ENCODE data around the gene CA4.
"Not testable (repeated sequence)": the region's sequence is repeated elsewhere in the genome, so short reads cannot be mapped to it uniquely, and the experiment has no call there.

Gene CA4

DNA sequence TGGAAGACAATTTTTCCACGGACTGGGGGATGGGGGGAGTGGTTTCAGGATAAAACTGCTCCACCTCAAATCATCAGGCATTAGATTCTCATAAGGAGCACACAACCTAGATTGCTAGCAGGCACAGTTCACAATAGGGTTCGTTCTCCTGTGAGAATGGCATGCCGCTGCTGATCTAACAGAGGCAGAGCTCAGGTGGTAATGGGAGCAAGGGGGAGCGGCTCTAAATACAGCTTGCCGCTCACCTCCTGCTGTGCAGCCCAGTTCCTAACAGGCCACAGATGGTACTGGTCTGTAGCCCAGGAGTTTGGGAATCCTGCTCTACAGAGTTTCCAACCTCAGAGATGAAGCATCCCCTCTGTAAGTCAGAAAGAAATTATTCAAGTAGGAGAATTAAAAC is 27.0 kb downstream of the CA4 start:
- DNase-seq (ENCODE audit: low spot score), result not testable (repeated sequence)

DNA sequence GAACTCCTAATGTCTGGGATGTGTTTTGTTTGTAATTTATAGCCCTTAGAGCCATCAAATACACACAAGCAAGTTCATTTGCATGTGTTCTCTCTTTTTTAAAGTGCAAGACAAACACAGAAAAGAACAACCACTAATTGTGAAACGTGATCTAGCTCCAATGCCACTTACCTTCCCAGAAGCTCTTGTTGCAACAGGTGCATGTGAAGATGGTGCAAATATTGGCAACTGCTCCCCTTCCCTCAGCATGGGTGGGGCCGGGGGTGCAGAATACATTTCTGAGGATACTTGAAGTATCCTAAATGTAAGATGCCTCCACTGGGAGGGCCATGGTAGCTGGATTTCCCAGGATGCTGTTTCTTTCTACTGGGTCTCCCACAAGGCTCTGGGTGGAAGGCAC is 28.4 kb downstream of the CA4 start:
- DNase-seq (ENCODE audit: low spot score), result not testable (repeated sequence)

DNA sequence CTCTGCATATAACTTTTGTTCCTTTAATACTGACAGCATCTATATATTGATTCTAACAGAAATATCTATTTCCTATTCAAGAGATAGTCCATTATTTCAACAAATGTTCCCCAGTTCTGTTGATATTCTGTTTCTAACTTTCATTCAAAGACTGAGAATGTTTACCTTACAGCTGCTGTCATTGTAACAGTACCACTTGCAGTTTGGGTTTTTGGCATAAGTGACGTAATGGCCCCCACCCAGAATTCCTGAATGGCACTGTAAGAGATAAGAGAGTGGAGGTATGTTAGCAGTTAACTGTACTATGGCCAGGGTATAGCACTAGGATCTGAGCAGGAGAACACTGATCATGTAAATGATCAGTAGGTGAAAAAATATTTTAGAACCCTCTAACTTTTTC is 30.6 kb downstream of the CA4 start:
- not testable (repeated sequence) for DNase-seq (ENCODE audit: low spot score)

GRCh38 chr17:60186372-60186771 is 36.6 kb downstream of the CA4 start:
- DNase-seq (ENCODE audit: low spot score), result not testable (repeated sequence)

DNA sequence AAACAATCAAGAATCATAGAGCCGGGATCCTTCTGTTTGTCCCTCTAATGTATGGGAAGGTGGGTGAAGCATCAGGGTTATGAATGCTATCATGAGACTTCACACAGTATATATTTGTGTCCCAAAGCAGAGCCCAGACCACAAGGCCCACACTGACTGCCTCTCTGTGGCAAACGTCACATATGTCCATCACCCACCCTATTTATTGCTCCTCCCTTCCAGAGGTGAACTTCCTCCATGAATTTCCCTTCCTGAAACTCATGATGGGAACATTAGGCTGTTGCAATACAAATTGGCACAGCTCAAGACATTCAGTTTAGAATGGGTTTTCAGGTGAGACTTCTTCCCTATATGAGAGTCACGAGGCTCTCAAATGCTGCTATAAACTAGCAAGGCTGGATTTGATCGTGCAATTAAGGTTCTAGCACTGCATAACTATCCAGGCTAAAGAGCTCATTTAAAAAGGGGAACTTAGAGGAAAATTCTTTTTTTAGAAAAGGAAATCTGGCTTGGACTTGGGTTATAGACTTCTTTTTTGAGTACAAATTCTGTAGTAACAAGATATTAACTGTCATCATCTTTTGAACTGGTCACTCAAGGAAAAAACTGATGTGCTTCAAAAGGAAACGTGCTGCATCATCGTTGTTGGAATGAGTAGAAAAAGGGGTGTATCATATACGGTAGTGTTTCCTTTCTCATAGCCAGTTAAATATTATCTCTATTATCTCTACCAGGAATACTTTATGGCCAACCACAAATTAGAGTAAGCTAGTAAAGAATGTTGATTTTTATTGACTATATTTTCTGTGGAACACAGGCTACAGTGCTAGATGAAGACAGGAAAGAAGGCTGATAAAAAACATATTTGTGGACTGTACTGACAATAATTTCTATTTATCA is 37.3 kb downstream of the CA4 start:
- peak; percentile 54 for DNase-seq (ENCODE audit: low spot score)

GRCh38 chr17:60188759-60189158 is 39.0 kb downstream of the CA4 start:
- no peak for DNase-seq (ENCODE audit: low spot score)

DNA sequence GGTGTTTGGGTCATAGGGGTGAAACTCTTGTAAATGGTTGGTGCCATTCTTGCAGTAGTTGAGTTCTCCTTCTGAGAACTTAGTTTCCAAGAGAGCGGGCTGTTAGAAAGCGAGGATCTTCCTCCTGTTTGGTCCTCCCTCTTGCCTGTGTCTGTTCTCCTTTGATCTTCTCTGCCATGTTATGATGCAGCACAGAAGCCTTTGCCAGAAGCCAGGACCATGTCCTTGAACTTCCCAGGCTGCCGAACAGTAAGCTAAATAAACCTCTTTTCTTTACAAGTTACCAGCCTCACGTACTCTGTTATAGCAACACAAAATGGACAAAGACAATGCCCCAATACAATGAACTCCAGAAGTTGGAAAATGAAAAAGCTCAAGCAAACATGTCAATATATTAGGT is 40.3 kb downstream of the CA4 start:
- not testable (repeated sequence) for DNase-seq (ENCODE audit: low spot score)

DNA sequence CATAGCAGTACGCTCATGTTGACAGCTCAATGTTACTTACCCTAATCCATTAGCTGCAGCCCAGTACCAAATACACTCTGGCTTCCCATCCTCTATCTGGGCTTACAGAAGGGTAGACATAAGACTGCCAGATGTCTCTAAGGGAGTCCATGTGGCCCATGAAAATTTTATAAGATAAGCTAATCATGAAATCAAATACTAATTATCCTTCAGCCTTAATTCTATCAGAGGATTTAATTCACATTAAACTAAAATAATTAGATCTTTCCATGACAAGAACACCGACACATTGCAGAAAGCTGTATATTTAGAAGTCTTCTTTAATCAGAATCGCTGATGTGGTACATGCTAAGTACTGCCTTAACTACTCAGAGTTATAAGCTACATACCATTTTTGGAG is 43.3 kb downstream of the CA4 start:
- DNase-seq (ENCODE audit: low spot score), result not testable (repeated sequence)

- no peak for DNase-seq (ENCODE audit: low spot score)
These were observed 43.7 kb downstream of the CA4 start for GRCh38 chr17:60193482-60193881.

DNA sequence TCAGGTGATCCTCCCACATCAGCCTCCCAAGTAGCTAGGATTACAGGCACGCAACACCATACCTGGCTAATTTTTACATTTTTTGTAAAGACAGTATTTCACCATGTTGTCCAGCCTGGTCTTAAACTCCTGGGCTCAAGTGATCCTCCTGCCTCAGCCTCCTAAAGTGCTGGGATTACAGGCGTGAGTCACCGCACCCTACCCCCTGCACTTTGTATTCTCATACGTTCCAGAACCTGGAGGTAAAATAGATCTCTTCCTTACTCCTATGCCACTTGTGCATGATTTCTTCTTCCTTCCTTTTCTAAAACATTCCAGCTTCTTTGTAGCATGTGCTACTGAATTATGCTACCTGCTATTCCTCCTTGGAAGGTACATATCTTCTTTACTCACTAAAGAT is 44.4 kb downstream of the CA4 start:
- not testable (repeated sequence) for DNase-seq (ENCODE audit: low spot score)

- not testable (repeated sequence) for DNase-seq (ENCODE audit: low spot score)
These were observed 48.9 kb downstream of the CA4 start for GRCh38 chr17:60198630-60199029.

- not testable (repeated sequence) for DNase-seq (ENCODE audit: low spot score)
These were observed 56.0 kb downstream of the CA4 start for GRCh38 chr17:60205782-60206181.

DNA sequence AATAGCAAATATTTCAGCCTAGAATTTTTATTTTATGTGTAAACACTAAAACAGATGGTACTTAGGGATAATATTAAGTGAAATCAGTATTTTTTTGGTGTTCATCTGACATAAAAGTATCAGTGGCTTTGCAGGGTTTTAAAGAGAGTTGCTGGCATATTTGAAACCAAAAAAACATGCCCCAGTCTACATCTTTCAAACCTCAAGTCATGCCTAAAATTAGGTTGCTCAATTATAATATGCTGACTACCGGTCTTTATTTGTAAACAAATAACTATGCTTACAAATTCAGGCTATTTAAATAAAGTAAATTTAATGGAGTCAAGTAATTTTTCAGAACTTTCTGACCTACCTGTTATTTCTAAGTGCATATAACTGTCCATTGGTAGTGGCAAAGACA is 58.5 kb downstream of the CA4 start:
- DNase-seq (ENCODE audit: low spot score), result not testable (repeated sequence)
